GM23338 (cell line): Measurements from ENCODE around the gene STAMBP.

Experiments used
- CREB1 ChIP-seq: fragments of 250-450 bp; sonication (Bioruptor Pico); IDR thresholded peaks from 2 replicates; pipeline ENCODE4 v1.5.0; 2020; ENCODE audit warnings: low read depth, mild to moderate bottlenecking, moderate library complexity
- ETS1 ChIP-seq: IDR thresholded peaks from 2 replicates; pipeline ENCODE4 v1.6.1; 2016; ENCODE audit warnings: antibody characterized with exemption
- EZH2 ChIP-seq: fragments of 200-600 bp; sonication (generic); IDR thresholded peaks from one replicate; pipeline ENCODE4 v1.8.0; 2017; ENCODE audit warnings: antibody characterized with exemption, mild to moderate bottlenecking, low read depth; ENCODE audit not compliant: unreplicated experiment
- EZH2phosphoT487 ChIP-seq: fragments of 200-600 bp; sonication (generic); IDR thresholded peaks from one replicate; pipeline ENCODE4 v1.8.1; 2018; ENCODE audit warnings: antibody characterized with exemption; ENCODE audit not compliant: unreplicated experiment
- JUNB ChIP-seq: IDR thresholded peaks from one replicate; pipeline ENCODE4 v1.6.1; 2016; ENCODE audit warnings: antibody characterized with exemption; ENCODE audit not compliant: unreplicated experiment
- NANOG ChIP-seq: IDR thresholded peaks from 2 replicates; pipeline ENCODE4 v1.6.1; 2016; ENCODE audit warnings: antibody characterized with exemption, borderline replicate concordance
- POLR2AphosphoS5 ChIP-seq: IDR thresholded peaks from 2 replicates; pipeline ENCODE4 v1.6.1; 2016; ENCODE audit warnings: antibody characterized with exemption, low read depth
- REST ChIP-seq: IDR thresholded peaks from one replicate; pipeline ENCODE4 v1.6.1; 2018; ENCODE audit warnings: antibody characterized with exemption; ENCODE audit not compliant: unreplicated experiment
- STAT1 ChIP-seq: IDR thresholded peaks from one replicate; pipeline ENCODE4 v1.6.1; 2016; ENCODE audit warnings: antibody characterized with exemption; ENCODE audit not compliant: unreplicated experiment
- ZNF114 ChIP-seq: fragments of 250-450 bp; sonication (Bioruptor Pico); IDR thresholded peaks from 2 replicates; pipeline ENCODE4 v1.5.0; 2020; ENCODE audit warnings: mild to moderate bottlenecking, moderate library complexity
- ZNF331 ChIP-seq: fragments of 250-450 bp; sonication (Bioruptor Pico); IDR thresholded peaks from 2 replicates; pipeline ENCODE4 v1.5.0; 2020; ENCODE audit warnings: low read depth, mild to moderate bottlenecking, moderate library complexity
- ZNF462 ChIP-seq: fragments of 250-450 bp; sonication (Bioruptor Pico); IDR thresholded peaks from 2 replicates; pipeline ENCODE4 v1.5.0; 2020; ENCODE audit warnings: mild to moderate bottlenecking, moderate library complexity
- TF ChIP-seq, protein P1 (sequence below), 2 experiments: fragments of 200-600 bp in 1 of 2; sonication (generic) in 1 of 2; conservative IDR thresholded peaks; 2 replicates each; pipeline versions ENCODE4 v1.5.1 to v1.6.1; 2016 to 2017; ENCODE audit warnings: antibody characterized with exemption in 2 of 2, low read depth in 2 of 2, mild to moderate bottlenecking in 2 of 2, moderate library complexity in 1 of 2

DNA sequence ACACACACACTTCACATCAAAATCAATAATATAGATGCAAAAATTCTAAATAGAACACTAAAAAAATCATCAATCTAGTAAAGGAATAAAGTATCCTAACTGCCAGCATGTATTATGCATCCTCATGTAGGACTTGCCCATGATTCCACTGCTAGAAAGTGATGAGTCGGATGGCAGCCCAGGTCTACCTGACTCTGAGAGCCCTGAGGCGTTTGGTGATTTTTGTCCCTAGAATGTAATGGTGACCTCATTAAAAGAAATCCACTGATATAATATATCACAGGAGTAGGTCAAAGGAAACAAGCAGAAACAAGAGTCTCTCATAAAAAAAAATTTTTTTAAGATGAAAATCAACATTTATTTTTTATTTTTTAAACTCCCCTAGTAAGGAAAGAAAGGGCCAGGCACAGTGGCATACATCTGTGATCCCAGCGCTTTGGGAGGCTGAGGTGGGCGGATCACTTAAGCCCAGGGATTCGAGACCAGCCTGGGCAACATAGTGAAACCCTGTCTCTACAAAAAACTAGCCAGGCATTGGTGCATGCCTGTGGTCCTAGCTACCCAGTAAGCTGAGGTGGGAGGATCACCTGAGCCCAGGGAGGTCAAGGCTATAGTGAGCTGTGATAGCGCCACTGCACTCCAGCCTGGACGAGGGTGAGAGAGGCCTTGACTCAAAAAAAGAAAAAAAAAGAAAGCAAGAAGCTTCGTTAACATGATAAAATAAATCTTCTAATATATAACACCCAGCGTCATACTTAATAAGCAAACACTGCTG, 39.6 kb downstream of the STAMBP start:
- TF ChIP-seq POLR2AphosphoS5 (no peak), EZH2 (no peak), CREB1 (no peak), EZH2phosphoT487 (no peak), REST (no peak), ETS1 (no peak), STAT1 (no peak), ZNF331 (CRISPR knock-in tag) (no peak), JUNB (no peak), ZNF462 (CRISPR knock-in tag) (no peak), NANOG (no peak), ZNF114 (no peak)
- TF ChIP-seq, protein P1, sequence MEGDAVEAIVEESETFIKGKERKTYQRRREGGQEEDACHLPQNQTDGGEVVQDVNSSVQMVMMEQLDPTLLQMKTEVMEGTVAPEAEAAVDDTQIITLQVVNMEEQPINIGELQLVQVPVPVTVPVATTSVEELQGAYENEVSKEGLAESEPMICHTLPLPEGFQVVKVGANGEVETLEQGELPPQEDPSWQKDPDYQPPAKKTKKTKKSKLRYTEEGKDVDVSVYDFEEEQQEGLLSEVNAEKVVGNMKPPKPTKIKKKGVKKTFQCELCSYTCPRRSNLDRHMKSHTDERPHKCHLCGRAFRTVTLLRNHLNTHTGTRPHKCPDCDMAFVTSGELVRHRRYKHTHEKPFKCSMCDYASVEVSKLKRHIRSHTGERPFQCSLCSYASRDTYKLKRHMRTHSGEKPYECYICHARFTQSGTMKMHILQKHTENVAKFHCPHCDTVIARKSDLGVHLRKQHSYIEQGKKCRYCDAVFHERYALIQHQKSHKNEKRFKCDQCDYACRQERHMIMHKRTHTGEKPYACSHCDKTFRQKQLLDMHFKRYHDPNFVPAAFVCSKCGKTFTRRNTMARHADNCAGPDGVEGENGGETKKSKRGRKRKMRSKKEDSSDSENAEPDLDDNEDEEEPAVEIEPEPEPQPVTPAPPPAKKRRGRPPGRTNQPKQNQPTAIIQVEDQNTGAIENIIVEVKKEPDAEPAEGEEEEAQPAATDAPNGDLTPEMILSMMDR (conservative IDR thresholded peaks at IDR 0.05; ENCODE audit: low read depth in 2 of 2): no peak
